Mononuclear cell (primary cell): Measurements from ENCODE around the gene LRFN2. TPM values are rescaled to one million over a fixed set of nuclear protein-coding genes. Genes with fewer than 3 reads are reported as not detected.

Source experiments
- H3K27me3 ChIP-seq: 2 replicates; pipeline ENCODE4 v1.6.0; 2011; ENCODE audit warnings: low read length, control low read depth; ENCODE audit not compliant: insufficient read depth
- H3K4me1 ChIP-seq: 2 replicates; pipeline ENCODE4 v1.5.1; 2011; ENCODE audit warnings: mild to moderate bottlenecking, low read length, control low read depth; ENCODE audit not compliant: insufficient read depth
- H3K4me3 ChIP-seq: 2 replicates; pipeline ENCODE4 v1.5.1; 2011; ENCODE audit warnings: mild to moderate bottlenecking, low read length, moderate library complexity
- H3K9me3 ChIP-seq: 2 replicates; pipeline ENCODE4 v1.5.1; 2011; ENCODE audit warnings: low read depth, mild to moderate bottlenecking, control low read depth, low read length
- total RNA-seq: library from RNA; depleted of rRNA; stranded (reverse); fragments of >200 nt; gene quantifications from one replicate; pipeline ENCODE4 v1.2.3, GENCODE V29; 2012

LRFN2 gene
- total RNA-seq: 0.21 TPM

DNA sequence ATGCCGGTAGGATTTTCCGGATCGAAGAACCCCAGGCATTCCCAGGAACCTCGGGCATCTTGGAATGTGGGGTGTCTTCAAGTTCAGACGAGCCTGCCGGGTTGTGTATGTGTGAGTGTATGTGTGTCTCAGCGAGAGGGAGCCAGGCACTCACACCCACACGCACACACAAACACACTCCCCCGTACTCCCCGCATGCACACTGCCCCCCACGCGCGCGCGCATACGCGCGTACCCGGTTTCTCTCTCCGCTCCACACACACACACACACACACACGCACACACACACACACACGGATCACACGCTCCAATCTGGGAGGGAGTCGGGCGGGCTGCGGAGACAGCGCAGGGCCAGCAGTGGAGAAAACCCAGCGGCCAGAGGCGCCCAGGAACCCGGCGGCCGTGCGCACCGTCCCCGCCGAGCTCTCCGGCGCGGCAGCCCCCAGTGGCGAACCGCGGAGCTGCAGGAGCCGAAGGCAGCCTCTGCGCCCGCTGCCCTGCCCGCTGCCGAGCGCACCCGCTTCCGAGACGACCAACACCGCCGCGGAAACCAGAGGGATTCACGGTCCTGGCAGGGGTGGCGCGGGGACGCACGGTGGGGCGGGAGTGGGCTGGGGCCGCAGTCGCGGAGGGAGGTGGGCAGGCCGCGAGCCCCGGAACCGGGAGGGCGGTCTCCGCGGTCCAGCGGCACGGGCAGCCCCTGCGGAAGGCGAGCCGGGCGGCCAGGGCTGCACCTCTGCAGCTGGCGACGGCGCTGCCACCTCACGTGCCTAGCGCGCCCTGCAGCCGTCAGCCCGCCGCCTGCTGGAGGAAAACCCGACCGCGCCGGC, at the start of gene LRFN2:
LRFN2 (minus strand) TSS at position 125 of the 830 bp plus-strand sequence.
- Histone ChIP-seq H3K9me3 (no peaks in the 10 kb centered on the region), H3K4me1 (peaks cover 9% of the 10 kb centered on the region), H3K27me3 (peaks cover 28% of the 10 kb centered on the region), H3K4me3 (peak within 1 kb of the TSS; percentile 35)

DNA sequence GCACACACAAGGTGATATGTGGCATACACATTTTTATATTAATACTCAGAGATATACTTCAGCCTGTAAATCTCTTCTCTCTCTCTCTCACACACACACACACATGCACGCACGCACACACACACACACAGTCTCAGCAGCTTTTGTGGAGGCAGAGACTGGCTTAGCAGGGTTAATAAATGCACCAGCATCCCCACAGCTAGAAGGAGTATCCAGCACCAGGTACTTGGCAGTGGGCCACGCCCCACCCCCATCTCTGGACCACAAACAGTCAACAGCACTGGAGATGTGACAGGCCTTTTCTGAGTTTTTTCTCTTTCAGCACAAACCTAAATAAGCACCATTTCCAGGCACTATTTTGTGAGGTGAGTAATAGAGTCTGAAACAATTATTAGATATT, 47.3 kb upstream of the LRFN2 start:
- Histone ChIP-seq H3K4me1 (no peaks in the 10 kb centered on the region), H3K9me3 (no peaks in the 10 kb centered on the region), H3K4me3 (no peak overlapping the region), H3K27me3 (no peaks in the 10 kb centered on the region)

DNA sequence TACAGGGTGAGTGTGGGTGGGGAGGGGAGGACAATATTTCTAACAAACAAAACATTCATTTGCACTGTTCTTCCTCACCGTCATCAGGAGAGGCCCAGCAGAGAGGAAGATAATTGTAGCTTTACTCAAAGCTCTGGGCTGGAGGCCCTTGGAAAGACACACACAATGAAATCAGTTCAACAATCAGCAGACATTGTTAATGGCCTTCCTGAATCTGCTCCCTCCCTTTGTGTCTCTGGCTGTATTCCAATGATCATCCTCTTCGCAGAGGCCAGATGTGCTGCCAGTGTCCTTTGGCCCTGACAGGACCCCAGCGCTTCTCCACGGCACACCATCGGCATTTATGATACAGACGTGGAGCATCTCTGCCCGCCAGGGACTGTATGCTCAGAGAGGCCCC, 44.6 kb upstream of the LRFN2 start:
- H3K9me3 ChIP-seq: no peaks in the 10 kb centered on the region
- H3K4me3 ChIP-seq: no peak overlapping the region
- H3K27me3 ChIP-seq: no peaks in the 10 kb centered on the region
- no peaks in the 10 kb centered on the region for H3K4me1 ChIP-seq

DNA sequence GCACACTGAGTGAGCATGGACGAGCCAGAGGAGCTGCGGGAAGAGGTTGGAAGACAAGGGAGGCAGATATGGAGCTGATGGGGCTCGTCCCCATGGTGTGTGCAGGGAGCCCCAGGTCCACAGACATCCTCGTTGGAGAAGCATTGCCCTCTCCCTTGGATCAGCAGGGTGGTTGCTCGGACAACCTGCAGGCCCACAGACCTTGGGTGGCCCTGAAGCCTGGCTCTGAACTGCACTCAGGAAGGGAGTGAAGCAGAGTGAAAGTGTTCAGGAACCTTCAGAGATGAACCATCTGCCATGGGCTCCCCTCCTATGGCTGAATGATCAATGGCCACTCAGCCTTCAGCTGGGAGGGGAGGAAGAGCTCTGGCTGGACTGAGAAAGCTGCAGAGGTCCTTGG, 43.3 kb upstream of the LRFN2 start:
- Histone ChIP-seq H3K27me3 (no peaks in the 10 kb centered on the region), H3K4me1 (no peaks in the 10 kb centered on the region), H3K9me3 (no peaks in the 10 kb centered on the region), H3K4me3 (no peak overlapping the region)

- H3K9me3 ChIP-seq: no peaks in the 10 kb centered on the region
- no peaks in the 10 kb centered on the region for H3K4me1 ChIP-seq
Observed at GRCh38 chr6:40630051-40630450, 42.9 kb upstream of the LRFN2 start.

GRCh38 chr6:40629463-40629862, 42.3 kb upstream of the LRFN2 start:
- H3K27me3 ChIP-seq: no peaks in the 10 kb centered on the region
- H3K9me3 ChIP-seq: no peaks in the 10 kb centered on the region
- no peak overlapping the region for H3K4me3 ChIP-seq
- H3K4me1 ChIP-seq: no peaks in the 10 kb centered on the region

More at GRCh38 chr6:40630051-40630450, 42.9 kb upstream of the LRFN2 start:
- H3K27me3 ChIP-seq: no peaks in the 10 kb centered on the region
- H3K4me3 ChIP-seq: no peak overlapping the region

- no peaks in the 10 kb centered on the region for H3K27me3 ChIP-seq
Observed at GRCh38 chr6:40627316-40627715, 40.2 kb upstream of the LRFN2 start.

GRCh38 chr6:40626886-40627285, 39.7 kb upstream of the LRFN2 start:
- H3K4me1 ChIP-seq: no peaks in the 10 kb centered on the region
- H3K27me3 ChIP-seq: no peaks in the 10 kb centered on the region
- no peak overlapping the region for H3K4me3 ChIP-seq
- no peaks in the 10 kb centered on the region for H3K9me3 ChIP-seq

More at GRCh38 chr6:40627316-40627715, 40.2 kb upstream of the LRFN2 start:
- Histone ChIP-seq H3K9me3 (no peaks in the 10 kb centered on the region), H3K4me1 (no peaks in the 10 kb centered on the region), H3K4me3 (no peak overlapping the region)

DNA sequence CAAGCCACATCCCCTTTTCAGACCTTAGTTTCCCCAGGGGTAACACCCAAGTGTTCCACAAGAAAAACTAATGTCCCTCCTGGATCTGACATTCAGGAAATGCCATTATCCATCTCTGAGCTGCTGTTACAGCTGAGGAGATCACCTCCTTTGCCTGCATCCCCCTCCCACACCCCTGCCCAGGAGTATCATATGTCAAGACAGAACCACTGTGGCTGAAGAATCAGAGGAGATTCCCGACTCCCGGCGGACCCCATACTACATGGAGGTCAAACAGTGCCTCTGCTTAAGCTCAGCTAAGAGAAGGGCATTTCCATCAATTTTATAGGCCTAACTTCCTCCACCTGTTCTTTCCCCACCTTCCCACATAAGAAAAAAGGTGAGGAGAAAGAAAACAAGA, 36.8 kb upstream of the LRFN2 start:
- Histone ChIP-seq H3K4me3 (no peak overlapping the region), H3K4me1 (no peaks in the 10 kb centered on the region)

DNA sequence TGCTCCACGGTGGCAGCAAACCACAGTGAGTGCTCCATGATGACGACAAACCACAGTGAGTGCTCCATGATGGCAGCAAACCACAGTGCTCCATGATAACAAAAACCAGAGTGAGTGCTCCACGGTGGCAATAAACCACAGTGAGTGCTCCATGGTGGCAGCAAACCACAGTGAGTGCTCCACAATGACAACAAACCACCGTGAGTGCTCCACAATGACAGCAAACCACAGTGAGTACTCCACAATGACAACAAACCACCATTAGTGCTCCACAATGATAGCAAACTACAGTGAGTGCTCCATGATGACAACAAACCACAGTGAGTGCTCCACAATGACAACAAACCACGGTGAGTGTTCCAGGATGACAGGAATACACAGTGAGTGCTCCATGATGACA, 36.0 kb upstream of the LRFN2 start:
- Histone ChIP-seq H3K9me3 (no peaks in the 10 kb centered on the region), H3K4me3 (no peak overlapping the region), H3K27me3 (peaks cover 4% of the 10 kb centered on the region), H3K4me1 (no peaks in the 10 kb centered on the region)

More for the DNA sequence above, 36.8 kb upstream of the LRFN2 start:
- H3K9me3 ChIP-seq: no peaks in the 10 kb centered on the region
- peaks cover 3% of the 10 kb centered on the region for H3K27me3 ChIP-seq

DNA sequence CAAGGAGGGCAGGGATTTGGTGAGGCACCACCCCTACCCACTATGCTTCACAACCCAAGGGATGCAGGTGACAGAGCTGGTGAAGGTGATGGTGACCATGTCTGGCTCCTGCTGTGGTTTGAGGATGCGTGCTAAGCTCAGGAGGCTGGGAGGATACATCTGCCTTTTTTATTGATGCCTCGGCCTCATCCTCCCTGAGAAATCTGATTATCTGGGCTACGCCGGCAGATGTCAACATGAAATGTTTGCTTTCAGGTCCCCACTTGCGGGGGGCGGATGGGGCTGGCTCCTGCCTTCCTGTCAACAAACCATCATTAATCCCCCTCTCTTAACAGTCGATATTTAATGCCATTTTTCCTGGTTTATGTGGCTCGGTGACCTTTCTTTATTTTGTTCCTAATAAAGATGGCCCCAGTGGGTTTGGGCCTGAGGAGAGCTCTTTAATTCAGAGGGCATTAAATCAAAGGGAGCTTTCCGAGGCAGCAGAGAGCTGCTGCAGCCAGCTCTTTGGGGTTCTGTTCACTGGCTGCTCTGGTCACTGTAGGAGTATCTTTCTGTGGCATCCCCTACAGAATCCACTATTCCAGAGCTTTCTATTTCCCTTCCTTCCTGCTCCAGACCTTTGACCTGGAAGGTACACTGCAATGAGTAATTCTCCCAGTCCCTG, 33.5 kb upstream of the LRFN2 start:
- H3K27me3 ChIP-seq: peaks cover 4% of the 10 kb centered on the region
- H3K9me3 ChIP-seq: no peaks in the 10 kb centered on the region
- no peaks in the 10 kb centered on the region for H3K4me1 ChIP-seq
- no peak overlapping the region for H3K4me3 ChIP-seq

- H3K9me3 ChIP-seq: no peaks in the 10 kb centered on the region
- peaks cover 7% of the 10 kb centered on the region for H3K27me3 ChIP-seq
- no peaks in the 10 kb centered on the region for H3K4me1 ChIP-seq
- no peak overlapping the region for H3K4me3 ChIP-seq
Observed at GRCh38 chr6:40614671-40615070, 27.5 kb upstream of the LRFN2 start.

DNA sequence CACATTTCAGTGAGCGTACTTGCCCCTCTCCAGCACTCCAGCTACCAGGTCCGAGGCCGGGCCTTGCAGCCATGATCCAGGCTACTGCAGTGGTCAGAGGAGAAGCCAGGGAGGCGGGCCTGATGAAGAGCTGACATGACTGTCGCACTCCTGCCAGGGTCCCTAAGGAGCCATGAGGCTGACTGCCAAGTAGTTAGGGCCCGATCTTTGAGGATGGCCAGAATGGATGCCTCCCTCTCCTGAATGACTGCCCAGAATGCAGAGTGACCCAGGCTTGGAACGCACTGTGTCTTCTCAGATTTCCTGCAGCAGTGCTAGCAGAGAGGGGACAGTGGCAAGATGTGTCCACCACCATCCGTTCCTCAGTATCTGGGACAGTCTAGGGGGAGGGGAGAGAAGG, 24.7 kb upstream of the LRFN2 start:
- Histone ChIP-seq H3K4me1 (no peaks in the 10 kb centered on the region), H3K9me3 (no peaks in the 10 kb centered on the region), H3K4me3 (no peak overlapping the region), H3K27me3 (peaks cover 3% of the 10 kb centered on the region)

- H3K27me3 ChIP-seq: peaks cover 3% of the 10 kb centered on the region
- no peaks in the 10 kb centered on the region for H3K4me1 ChIP-seq
- H3K9me3 ChIP-seq: no peaks in the 10 kb centered on the region
- no peak overlapping the region for H3K4me3 ChIP-seq
Observed at GRCh38 chr6:40611434-40611833, 24.3 kb upstream of the LRFN2 start.

- Histone ChIP-seq H3K4me3 (no peak overlapping the region), H3K27me3 (peaks cover 3% of the 10 kb centered on the region), H3K4me1 (no peaks in the 10 kb centered on the region), H3K9me3 (no peaks in the 10 kb centered on the region)
Observed at GRCh38 chr6:40610229-40610628, 23.1 kb upstream of the LRFN2 start.

- Histone ChIP-seq H3K4me3 (no peak overlapping the region), H3K4me1 (no peaks in the 10 kb centered on the region), H3K27me3 (no peaks in the 10 kb centered on the region), H3K9me3 (no peaks in the 10 kb centered on the region)
Observed at GRCh38 chr6:40606981-40607380, 19.8 kb upstream of the LRFN2 start.
